ENCODE data around the gene NR1D1. TPM values are rescaled to one million over a fixed set of nuclear protein-coding genes. Genes with fewer than 3 reads are reported as not detected.
A peak's percentile ranks its signal among the peaks of the same experiment; 100 is the strongest.

NR1D1 gene
- total and polyA plus RNA-seq, 2 of the 13 experiments (the other 11 are each of a cell fraction or from before 2014, with no cell fraction given), result 2.1 to 2.7 TPM

- TF ChIP-seq FOSL1 (CRISPR knock-in tag; IDR thresholded peaks at IDR 0.05; ENCODE audit: borderline replicate concordance) (no peak), NFKB2 (CRISPR knock-in tag; IDR thresholded peaks at IDR 0.05; ENCODE audit: borderline replicate concordance) (no peak), SATB2 (CRISPR knock-in tag; IDR thresholded peaks at IDR 0.05) (no peak), ZNF382 (CRISPR knock-in tag; IDR thresholded peaks at IDR 0.05; ENCODE audit: borderline replicate concordance) (no peak), KAT7 (CRISPR knock-in tag; IDR thresholded peaks at IDR 0.05; ENCODE audit: borderline replicate concordance) (no peak), YEATS4 (CRISPR knock-in tag; IDR thresholded peaks at IDR 0.05; ENCODE audit: borderline replicate concordance) (no peak), ELF3 (CRISPR knock-in tag; IDR thresholded peaks at IDR 0.05) (no peak), ZNF292 (CRISPR knock-in tag; IDR thresholded peaks at IDR 0.05; ENCODE audit: borderline replicate concordance, low read depth) (no peak), ZMYM4 (CRISPR knock-in tag; IDR thresholded peaks at IDR 0.05) (no peak), GPN1 (CRISPR knock-in tag; IDR thresholded peaks at IDR 0.05; ENCODE audit: borderline replicate concordance) (no peak), SMARCE1 (IDR thresholded peaks at IDR 0.05; ENCODE audit: borderline replicate concordance) (no peak), ZNF225 (CRISPR knock-in tag; IDR thresholded peaks at IDR 0.05) (no peak), ZFP36L2 (CRISPR knock-in tag; IDR thresholded peaks at IDR 0.05) (no peak), NPAS2 (CRISPR knock-in tag; IDR thresholded peaks at IDR 0.05; ENCODE audit: borderline replicate concordance) (no peak), ZNF18 (CRISPR knock-in tag; IDR thresholded peaks at IDR 0.05; ENCODE audit: insufficient replicate concordance) (no peak), ZMYM3 (CRISPR knock-in tag; IDR thresholded peaks at IDR 0.05) (0 out of 2 replicates have a peak, but pooled peaks have one; percentile 0), SNAPC2 (CRISPR knock-in tag; IDR thresholded peaks at IDR 0.05) (0 out of 2 replicates have a peak, but pooled peaks have one; percentile 8), ZNF557 (CRISPR knock-in tag; IDR thresholded peaks at IDR 0.05) (no peak), ZBED4 (CRISPR knock-in tag; IDR thresholded peaks at IDR 0.05; ENCODE audit: borderline replicate concordance) (0 out of 2 replicates have a peak, but pooled peaks have one; percentile 8), ZFP62 (CRISPR knock-in tag; IDR thresholded peaks at IDR 0.05) (no peak), BHLHE40 (IDR thresholded peaks at IDR 0.05; ENCODE audit: low read length) (no peak), ZNF503 (CRISPR knock-in tag; IDR thresholded peaks at IDR 0.05) (no peak)
- TF ChIP-seq, protein P1, sequence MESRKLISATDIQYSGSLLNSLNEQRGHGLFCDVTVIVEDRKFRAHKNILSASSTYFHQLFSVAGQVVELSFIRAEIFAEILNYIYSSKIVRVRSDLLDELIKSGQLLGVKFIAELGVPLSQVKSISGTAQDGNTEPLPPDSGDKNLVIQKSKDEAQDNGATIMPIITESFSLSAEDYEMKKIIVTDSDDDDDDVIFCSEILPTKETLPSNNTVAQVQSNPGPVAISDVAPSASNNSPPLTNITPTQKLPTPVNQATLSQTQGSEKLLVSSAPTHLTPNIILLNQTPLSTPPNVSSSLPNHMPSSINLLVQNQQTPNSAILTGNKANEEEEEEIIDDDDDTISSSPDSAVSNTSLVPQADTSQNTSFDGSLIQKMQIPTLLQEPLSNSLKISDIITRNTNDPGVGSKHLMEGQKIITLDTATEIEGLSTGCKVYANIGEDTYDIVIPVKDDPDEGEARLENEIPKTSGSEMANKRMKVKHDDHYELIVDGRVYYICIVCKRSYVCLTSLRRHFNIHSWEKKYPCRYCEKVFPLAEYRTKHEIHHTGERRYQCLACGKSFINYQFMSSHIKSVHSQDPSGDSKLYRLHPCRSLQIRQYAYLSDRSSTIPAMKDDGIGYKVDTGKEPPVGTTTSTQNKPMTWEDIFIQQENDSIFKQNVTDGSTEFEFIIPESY (CRISPR knock-in tag; IDR thresholded peaks at IDR 0.05), result no peak
Observed at GRCh38 chr17:40115101-40115436, 14.7 kb upstream of the NR1D1 start (continued).
